ENCODE results near the gene AP2A1. TPM values are rescaled to one million over a fixed set of nuclear protein-coding genes. Genes with fewer than 3 reads are reported as not detected.

The AP2A1 gene
- total and polyA plus RNA-seq, 9 of the 15 experiments (the other 6 are each of a cell fraction or from before 2014, with no cell fraction given) = 0.55 to 150 (median 31.9) TPM

DNA sequence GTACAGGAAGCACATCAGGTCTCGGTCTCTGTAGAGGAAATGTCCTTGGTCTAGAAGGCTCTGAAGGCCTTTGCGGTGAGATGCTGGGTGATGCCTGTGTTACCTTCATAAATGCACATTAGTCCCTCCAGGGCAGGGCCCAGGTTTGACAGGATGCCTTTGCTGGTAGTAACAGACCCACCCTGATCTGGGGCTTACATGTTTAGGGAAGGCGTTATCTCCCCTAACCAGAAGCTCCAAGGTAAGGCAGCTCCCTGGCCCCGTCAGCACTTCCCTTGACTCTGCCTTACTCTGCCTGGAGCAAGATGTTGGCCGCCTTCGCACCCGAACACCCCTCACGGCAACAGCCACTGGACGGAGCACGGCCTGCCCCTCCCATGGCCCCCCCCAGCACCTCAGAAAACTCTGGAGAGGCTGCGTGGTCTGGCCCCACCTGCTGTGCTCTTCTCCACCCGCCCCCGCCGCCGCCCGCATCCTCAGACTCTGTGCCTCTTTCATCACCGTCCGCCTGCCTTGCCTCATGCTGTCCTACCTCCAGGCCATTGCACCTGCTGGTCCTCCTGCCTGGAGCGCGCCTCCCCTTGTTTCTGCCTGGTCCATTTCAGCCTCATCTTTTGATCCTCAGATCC is 9.1 kb downstream of the AP2A1 start (continued):
- TF ChIP-seq, protein P1, sequence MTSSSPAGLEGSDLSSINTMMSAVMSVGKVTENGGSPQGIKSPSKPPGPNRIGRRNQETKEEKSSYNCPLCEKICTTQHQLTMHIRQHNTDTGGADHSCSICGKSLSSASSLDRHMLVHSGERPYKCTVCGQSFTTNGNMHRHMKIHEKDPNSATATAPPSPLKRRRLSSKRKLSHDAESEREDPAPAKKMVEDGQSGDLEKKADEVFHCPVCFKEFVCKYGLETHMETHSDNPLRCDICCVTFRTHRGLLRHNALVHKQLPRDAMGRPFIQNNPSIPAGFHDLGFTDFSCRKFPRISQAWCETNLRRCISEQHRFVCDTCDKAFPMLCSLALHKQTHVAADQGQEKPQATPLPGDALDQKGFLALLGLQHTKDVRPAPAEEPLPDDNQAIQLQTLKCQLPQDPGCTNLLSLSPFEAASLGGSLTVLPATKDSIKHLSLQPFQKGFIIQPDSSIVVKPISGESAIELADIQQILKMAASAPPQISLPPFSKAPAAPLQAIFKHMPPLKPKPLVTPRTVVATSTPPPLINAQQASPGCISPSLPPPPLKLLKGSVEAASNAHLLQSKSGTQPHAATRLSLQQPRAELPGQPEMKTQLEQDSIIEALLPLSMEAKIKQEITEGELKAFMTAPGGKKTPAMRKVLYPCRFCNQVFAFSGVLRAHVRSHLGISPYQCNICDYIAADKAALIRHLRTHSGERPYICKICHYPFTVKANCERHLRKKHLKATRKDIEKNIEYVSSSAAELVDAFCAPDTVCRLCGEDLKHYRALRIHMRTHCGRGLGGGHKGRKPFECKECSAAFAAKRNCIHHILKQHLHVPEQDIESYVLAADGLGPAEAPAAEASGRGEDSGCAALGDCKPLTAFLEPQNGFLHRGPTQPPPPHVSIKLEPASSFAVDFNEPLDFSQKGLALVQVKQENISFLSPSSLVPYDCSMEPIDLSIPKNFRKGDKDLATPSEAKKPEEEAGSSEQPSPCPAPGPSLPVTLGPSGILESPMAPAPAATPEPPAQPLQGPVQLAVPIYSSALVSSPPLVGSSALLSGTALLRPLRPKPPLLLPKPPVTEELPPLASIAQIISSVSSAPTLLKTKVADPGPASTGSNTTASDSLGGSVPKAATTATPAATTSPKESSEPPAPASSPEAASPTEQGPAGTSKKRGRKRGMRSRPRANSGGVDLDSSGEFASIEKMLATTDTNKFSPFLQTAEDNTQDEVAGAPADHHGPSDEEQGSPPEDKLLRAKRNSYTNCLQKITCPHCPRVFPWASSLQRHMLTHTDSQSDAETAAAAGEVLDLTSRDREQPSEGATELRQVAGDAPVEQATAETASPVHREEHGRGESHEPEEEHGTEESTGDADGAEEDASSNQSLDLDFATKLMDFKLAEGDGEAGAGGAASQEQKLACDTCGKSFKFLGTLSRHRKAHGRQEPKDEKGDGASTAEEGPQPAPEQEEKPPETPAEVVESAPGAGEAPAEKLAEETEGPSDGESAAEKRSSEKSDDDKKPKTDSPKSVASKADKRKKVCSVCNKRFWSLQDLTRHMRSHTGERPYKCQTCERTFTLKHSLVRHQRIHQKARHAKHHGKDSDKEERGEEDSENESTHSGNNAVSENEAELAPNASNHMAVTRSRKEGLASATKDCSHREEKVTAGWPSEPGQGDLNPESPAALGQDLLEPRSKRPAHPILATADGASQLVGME (CRISPR knock-in tag; IDR thresholded peaks at IDR 0.05) = no peak
- TF ChIP-seq ZFX (CRISPR knock-in tag; IDR thresholded peaks at IDR 0.05) (peak; percentile 40; the same call in 1 of the 2 replicates), HMGN3 (IDR thresholded peaks at IDR 0.05; ENCODE audit: borderline replicate concordance, extremely low read depth, insufficient read length, low read depth, low read length) (peak; percentile 80), OTX1 (CRISPR knock-in tag; IDR thresholded peaks at IDR 0.05) (no peak), SMAD3 (CRISPR knock-in tag; conservative IDR thresholded peaks at IDR 0.05) (no peak), TGIF2 (CRISPR knock-in tag; IDR thresholded peaks at IDR 0.05) (no peak), SMARCE1 (IDR thresholded peaks at IDR 0.05) (peak; percentile 58; the same call in 1 of the 2 replicates), HNRNPH1 (optimal IDR thresholded peaks at IDR 0.05; ENCODE audit: low read depth, low read length) (no peak), MAZ (CRISPR knock-in tag; conservative IDR thresholded peaks at IDR 0.05 in 1 of 2, IDR thresholded peaks at IDR 0.05 in 1 of 2) (peak in 1 of 2 experiments; percentile 53; a peak in 1 of 4 replicates), ZNF764 (CRISPR knock-in tag; IDR thresholded peaks at IDR 0.05; ENCODE audit: low read depth) (no peak)
- TF ChIP-seq, protein P2, sequence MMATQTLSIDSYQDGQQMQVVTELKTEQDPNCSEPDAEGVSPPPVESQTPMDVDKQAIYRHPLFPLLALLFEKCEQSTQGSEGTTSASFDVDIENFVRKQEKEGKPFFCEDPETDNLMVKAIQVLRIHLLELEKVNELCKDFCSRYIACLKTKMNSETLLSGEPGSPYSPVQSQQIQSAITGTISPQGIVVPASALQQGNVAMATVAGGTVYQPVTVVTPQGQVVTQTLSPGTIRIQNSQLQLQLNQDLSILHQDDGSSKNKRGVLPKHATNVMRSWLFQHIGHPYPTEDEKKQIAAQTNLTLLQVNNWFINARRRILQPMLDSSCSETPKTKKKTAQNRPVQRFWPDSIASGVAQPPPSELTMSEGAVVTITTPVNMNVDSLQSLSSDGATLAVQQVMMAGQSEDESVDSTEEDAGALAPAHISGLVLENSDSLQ (IDR thresholded peaks at IDR 0.05) = 0 out of 2 replicates have a peak, but pooled peaks have one; percentile 3
- TF ChIP-seq, protein P3, sequence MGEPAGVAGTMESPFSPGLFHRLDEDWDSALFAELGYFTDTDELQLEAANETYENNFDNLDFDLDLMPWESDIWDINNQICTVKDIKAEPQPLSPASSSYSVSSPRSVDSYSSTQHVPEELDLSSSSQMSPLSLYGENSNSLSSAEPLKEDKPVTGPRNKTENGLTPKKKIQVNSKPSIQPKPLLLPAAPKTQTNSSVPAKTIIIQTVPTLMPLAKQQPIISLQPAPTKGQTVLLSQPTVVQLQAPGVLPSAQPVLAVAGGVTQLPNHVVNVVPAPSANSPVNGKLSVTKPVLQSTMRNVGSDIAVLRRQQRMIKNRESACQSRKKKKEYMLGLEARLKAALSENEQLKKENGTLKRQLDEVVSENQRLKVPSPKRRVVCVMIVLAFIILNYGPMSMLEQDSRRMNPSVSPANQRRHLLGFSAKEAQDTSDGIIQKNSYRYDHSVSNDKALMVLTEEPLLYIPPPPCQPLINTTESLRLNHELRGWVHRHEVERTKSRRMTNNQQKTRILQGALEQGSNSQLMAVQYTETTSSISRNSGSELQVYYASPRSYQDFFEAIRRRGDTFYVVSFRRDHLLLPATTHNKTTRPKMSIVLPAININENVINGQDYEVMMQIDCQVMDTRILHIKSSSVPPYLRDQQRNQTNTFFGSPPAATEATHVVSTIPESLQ (CRISPR knock-in tag; IDR thresholded peaks at IDR 0.05) = no peak
- TF ChIP-seq, protein P4, sequence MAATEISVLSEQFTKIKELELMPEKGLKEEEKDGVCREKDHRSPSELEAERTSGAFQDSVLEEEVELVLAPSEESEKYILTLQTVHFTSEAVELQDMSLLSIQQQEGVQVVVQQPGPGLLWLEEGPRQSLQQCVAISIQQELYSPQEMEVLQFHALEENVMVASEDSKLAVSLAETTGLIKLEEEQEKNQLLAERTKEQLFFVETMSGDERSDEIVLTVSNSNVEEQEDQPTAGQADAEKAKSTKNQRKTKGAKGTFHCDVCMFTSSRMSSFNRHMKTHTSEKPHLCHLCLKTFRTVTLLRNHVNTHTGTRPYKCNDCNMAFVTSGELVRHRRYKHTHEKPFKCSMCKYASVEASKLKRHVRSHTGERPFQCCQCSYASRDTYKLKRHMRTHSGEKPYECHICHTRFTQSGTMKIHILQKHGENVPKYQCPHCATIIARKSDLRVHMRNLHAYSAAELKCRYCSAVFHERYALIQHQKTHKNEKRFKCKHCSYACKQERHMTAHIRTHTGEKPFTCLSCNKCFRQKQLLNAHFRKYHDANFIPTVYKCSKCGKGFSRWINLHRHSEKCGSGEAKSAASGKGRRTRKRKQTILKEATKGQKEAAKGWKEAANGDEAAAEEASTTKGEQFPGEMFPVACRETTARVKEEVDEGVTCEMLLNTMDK (IDR thresholded peaks at IDR 0.05; ENCODE audit: borderline replicate concordance, insufficient read depth, low read depth, low read length, poor library complexity, severe bottlenecking) = no peak
